Hindlimb muscle (tissue), 1 donor: Measurements from ENCODE around the gene NPTXR. TPM values are rescaled to one million over a fixed set of nuclear protein-coding genes. Genes with fewer than 3 reads are reported as not detected.
"Not testable (repeated sequence)": the region's sequence is repeated elsewhere in the genome, so short reads cannot be mapped to it uniquely, and the experiment has no call there.

Source experiments
- DNase-seq: peaks from one replicate; pipeline ENCODE4 v3.0.0-alpha.2; 2013
- polyA plus RNA-seq: library from polyadenylated mRNA; unstranded; fragments of 120-200 nt; gene quantifications from one replicate; pipeline ENCODE4 v1.2.1, GENCODE V29; 2013; ENCODE audit not compliant: insufficient read length

Gene NPTXR
- polyA plus RNA-seq, 1 donor = 4.1 TPM

- DNase-seq = no peak
Measured at GRCh38 chr22:38830026-38830844, 13.6 kb downstream of the NPTXR start.

GRCh38 chr22:38829485-38829884 is 14.3 kb downstream of the NPTXR start:
- no peak for DNase-seq

GRCh38 chr22:38828616-38829205 is 15.1 kb downstream of the NPTXR start:
- no peak for DNase-seq

- DNase-seq = no peak
Measured at GRCh38 chr22:38828191-38828590, 15.6 kb downstream of the NPTXR start.

GRCh38 chr22:38827510-38827909 is 16.3 kb downstream of the NPTXR start:
- no peak for DNase-seq

GRCh38 chr22:38826801-38827200 is 17.0 kb downstream of the NPTXR start:
- no peak for DNase-seq

GRCh38 chr22:38826386-38826785 is 17.4 kb downstream of the NPTXR start:
- DNase-seq = no peak

GRCh38 chr22:38824585-38824984 is 19.2 kb downstream of the NPTXR start:
- DNase-seq = peak; percentile 79

GRCh38 chr22:38823637-38824036 is 20.2 kb downstream of the NPTXR start:
- DNase-seq = no peak

- DNase-seq = no peak
Measured at GRCh38 chr22:38823076-38823475, 20.8 kb downstream of the NPTXR start.

GRCh38 chr22:38820020-38820419 is 23.8 kb downstream of the NPTXR start:
- DNase-seq = no peak

GRCh38 chr22:38819387-38819940 is 24.4 kb downstream of the NPTXR start:
- no peak for DNase-seq

- no peak for DNase-seq
Measured at GRCh38 chr22:38817196-38817595, 26.6 kb downstream of the NPTXR start.

- DNase-seq = no peak
Measured at GRCh38 chr22:38815842-38816241, 28.0 kb downstream of the NPTXR start.

GRCh38 chr22:38811241-38811640 is 32.6 kb downstream of the NPTXR start:
- DNase-seq = no peak

GRCh38 chr22:38805041-38805593 is 38.7 kb downstream of the NPTXR start:
- DNase-seq = not testable (repeated sequence)

GRCh38 chr22:38802671-38803121 is 41.1 kb downstream of the NPTXR start:
- DNase-seq = peak; percentile 55

GRCh38 chr22:38799265-38800002 is 44.4 kb downstream of the NPTXR start:
- DNase-seq = no peak

- no peak for DNase-seq
Measured at GRCh38 chr22:38798496-38798895, 45.3 kb downstream of the NPTXR start.

- DNase-seq = no peak
Measured at GRCh38 chr22:38796262-38796957, 47.4 kb downstream of the NPTXR start.

- no peak for DNase-seq
Measured at GRCh38 chr22:38795569-38795968, 48.3 kb downstream of the NPTXR start.
